ENCODE data around the gene RHEX. TPM values are rescaled to one million over a fixed set of nuclear protein-coding genes. Genes with fewer than 3 reads are reported as not detected.

The RHEX gene
- polyA plus RNA-seq, 2 of the 4 experiments (the other 2 are of a cell fraction) = not detected

GRCh38 chr1:206107168-206107544 is 54.2 kb downstream of the RHEX start:
- peak in 1 of 2 experiments; percentile 15; a peak in 2 of 6 replicates for ATAC-seq
- ChIA-PET POLR2A (no interaction called here), CTCF (interaction anchor here (0.5 to 21.8 kb wide), 18 partner anchors 8 to 339 kb away, joined by 3 to 325 read pairs (median 8); no protein-coding TSS in a partner anchor)
- TF ChIP-seq ZFP36 (IDR thresholded peaks at IDR 0.05; ENCODE audit: borderline replicate concordance, partially characterized antibody) = no peak
- no peak for TF ChIP-seq CHD4 (IDR thresholded peaks at IDR 0.05; ENCODE audit: borderline replicate concordance)
- TF ChIP-seq HES2 (IDR thresholded peaks at IDR 0.05) = no peak
- TF ChIP-seq, protein P1, sequence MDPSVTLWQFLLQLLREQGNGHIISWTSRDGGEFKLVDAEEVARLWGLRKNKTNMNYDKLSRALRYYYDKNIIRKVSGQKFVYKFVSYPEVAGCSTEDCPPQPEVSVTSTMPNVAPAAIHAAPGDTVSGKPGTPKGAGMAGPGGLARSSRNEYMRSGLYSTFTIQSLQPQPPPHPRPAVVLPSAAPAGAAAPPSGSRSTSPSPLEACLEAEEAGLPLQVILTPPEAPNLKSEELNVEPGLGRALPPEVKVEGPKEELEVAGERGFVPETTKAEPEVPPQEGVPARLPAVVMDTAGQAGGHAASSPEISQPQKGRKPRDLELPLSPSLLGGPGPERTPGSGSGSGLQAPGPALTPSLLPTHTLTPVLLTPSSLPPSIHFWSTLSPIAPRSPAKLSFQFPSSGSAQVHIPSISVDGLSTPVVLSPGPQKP (IDR thresholded peaks at IDR 0.05; ENCODE audit: low read depth, low read length) = no peak
- no peak for TF ChIP-seq PBX3 (IDR thresholded peaks at IDR 0.05)
- TF ChIP-seq MAZ (IDR thresholded peaks at IDR 0.05; ENCODE audit: borderline replicate concordance, low read depth, low read length) = no peak
- TF ChIP-seq HOXA7 (CRISPR knock-in tag; IDR thresholded peaks at IDR 0.05) = no peak
- TF ChIP-seq CBX8 (IDR thresholded peaks at IDR 0.05) = no peak
- no peak for TF ChIP-seq NFE2L2 (conservative IDR thresholded peaks at IDR 0.05; ENCODE audit: low read length)
- no peak for TF ChIP-seq HOXB13 (CRISPR knock-in tag; IDR thresholded peaks at IDR 0.05; ENCODE audit: low read depth)
- no peak for TF ChIP-seq FOSL2 (IDR thresholded peaks at IDR 0.05)
- no peak for TF ChIP-seq FOSL2 (CRISPR knock-in tag; IDR thresholded peaks at IDR 0.05)
- no peak for TF ChIP-seq KDM1A (IDR thresholded peaks at IDR 0.05; ENCODE audit: low read depth)
- TF ChIP-seq EHF (CRISPR knock-in tag; IDR thresholded peaks at IDR 0.05) = no peak
- no peak for TF ChIP-seq KDM5A (IDR thresholded peaks at IDR 0.05)
- TF ChIP-seq ZC3H11A (IDR thresholded peaks at IDR 0.05) = no peak
- TF ChIP-seq PHF8 (IDR thresholded peaks at IDR 0.05; ENCODE audit: borderline replicate concordance, low read depth) = no peak
- no peak for TF ChIP-seq JUN (IDR thresholded peaks at IDR 0.05)
- TF ChIP-seq RAD21 (conservative IDR thresholded peaks at IDR 0.05 in 1 of 2, IDR thresholded peaks at IDR 0.05 in 1 of 2) = no peak
- no peak for TF ChIP-seq NR3C1 (IDR thresholded peaks at IDR 0.05)
- TF ChIP-seq MYC (IDR thresholded peaks at IDR 0.05; ENCODE audit: borderline replicate concordance, low read length) = no peak
- no peaks in the 10 kb centered on the region for H3K9me3 ChIP-seq
- no peak overlapping the region for H3K4me3 ChIP-seq
- FAIRE-seq = no peak
- DNase-seq (ENCODE audit: low read depth in 1 of 2, low spot score in 1 of 2) = no peak
- no peaks in the 10 kb centered on the region for H3K4me1 ChIP-seq
- WGBS (ENCODE audit: missing lambda C conversion rate) = 47% methylated on average over 7 of the region's 7 CpGs
- H3K27ac ChIP-seq = no peak overlapping the region
- no peak overlapping the region for H3K4me2 ChIP-seq

DNA sequence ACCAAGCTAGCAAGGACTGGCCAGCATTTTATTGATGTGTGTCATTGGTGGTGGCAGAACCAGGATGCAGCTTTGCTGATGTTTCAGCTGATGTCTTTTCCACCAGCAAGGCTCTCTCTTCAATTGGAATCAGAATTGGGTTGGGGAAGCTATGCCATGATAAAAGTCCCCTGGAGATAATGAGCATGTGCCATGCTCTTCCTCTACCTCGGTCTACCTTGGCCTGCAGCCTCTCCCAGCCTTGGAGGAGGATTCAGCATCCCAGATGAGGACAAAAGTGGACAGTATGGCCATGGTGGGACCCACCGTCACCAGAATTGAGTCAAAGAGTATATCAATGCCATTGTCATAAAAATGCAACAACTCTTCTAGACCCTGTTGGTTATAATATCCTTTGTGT is 55.7 kb downstream of the RHEX start:
- FAIRE-seq (no peak), DNase-seq (ENCODE audit: low read depth in 1 of 2, low spot score in 1 of 2) (no peak), ATAC-seq (no peak)
- TF ChIP-seq JUNB (IDR thresholded peaks at IDR 0.05) = no peak
- TF ChIP-seq PBX3 (IDR thresholded peaks at IDR 0.05) = no peak
- TF ChIP-seq REST (IDR thresholded peaks at IDR 0.05) = no peak
- no peak for TF ChIP-seq POLR2A (IDR thresholded peaks at IDR 0.05; ENCODE audit: low read length)
- no peak for TF ChIP-seq EHF (CRISPR knock-in tag; IDR thresholded peaks at IDR 0.05)
- TF ChIP-seq GATA3 (IDR thresholded peaks at IDR 0.05; ENCODE audit: borderline replicate concordance) = no peak
- TF ChIP-seq POLR2AphosphoS2 (conservative IDR thresholded peaks at IDR 0.05; ENCODE audit: low read length) = no peak
- no peak for TF ChIP-seq FOSB (CRISPR knock-in tag; IDR thresholded peaks at IDR 0.05)
- TF ChIP-seq NR3C1 (IDR thresholded peaks at IDR 0.05) = no peak
- TF ChIP-seq, protein P2, sequence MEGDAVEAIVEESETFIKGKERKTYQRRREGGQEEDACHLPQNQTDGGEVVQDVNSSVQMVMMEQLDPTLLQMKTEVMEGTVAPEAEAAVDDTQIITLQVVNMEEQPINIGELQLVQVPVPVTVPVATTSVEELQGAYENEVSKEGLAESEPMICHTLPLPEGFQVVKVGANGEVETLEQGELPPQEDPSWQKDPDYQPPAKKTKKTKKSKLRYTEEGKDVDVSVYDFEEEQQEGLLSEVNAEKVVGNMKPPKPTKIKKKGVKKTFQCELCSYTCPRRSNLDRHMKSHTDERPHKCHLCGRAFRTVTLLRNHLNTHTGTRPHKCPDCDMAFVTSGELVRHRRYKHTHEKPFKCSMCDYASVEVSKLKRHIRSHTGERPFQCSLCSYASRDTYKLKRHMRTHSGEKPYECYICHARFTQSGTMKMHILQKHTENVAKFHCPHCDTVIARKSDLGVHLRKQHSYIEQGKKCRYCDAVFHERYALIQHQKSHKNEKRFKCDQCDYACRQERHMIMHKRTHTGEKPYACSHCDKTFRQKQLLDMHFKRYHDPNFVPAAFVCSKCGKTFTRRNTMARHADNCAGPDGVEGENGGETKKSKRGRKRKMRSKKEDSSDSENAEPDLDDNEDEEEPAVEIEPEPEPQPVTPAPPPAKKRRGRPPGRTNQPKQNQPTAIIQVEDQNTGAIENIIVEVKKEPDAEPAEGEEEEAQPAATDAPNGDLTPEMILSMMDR (IDR thresholded peaks at IDR 0.05) = no peak
- no peak for TF ChIP-seq ZSCAN20 (CRISPR knock-in tag; IDR thresholded peaks at IDR 0.05)
- no peak overlapping the region for H3K4me2 ChIP-seq
- H3K9me3 ChIP-seq = no peaks in the 10 kb centered on the region
- no peak overlapping the region for H3K4me3 ChIP-seq
- H3K4me1 ChIP-seq = no peaks in the 10 kb centered on the region
- ChIA-PET CTCF (interaction anchor here (0.8 to 21.8 kb wide), 7 partner anchors 11 to 317 kb away, joined by 3 to 325 read pairs (median 4); no protein-coding TSS in a partner anchor), POLR2A (no interaction called here)
- no peak overlapping the region for H3K27ac ChIP-seq
- WGBS (ENCODE audit: missing lambda C conversion rate) = 14% methylated on average over 2 of the region's 2 CpGs

Measured in A549 (cell line).